HCT116 (cell line): ENCODE measurements around the gene AGPAT3. TPM values are rescaled to one million over a fixed set of nuclear protein-coding genes. Genes with fewer than 3 reads are reported as not detected.

ENCODE experiments used
- ATAC-seq: fragments of 200-7000 bp; cut with Tn5 transposase; 2 replicates; pipeline ENCODE4 v1.9.1; 2020; ENCODE audit warnings: mild to moderate bottlenecking, moderate library complexity
- BruUV-seq: library from RNA; stranded (reverse); fragments of 400-500 nt; replicated peaks from 2 replicates; lab custom pipeline; 2021; lab: Mats Ljungman, UMichigan
- CTCF ChIA-PET: fragments of 300-600 bp; sonication (Branson Sonifier 250); formaldehyde crosslinking; loops from one replicate; lab custom pipeline; 2021; ENCODE audit warnings: antibody characterized with exemption; lab: Charles Lee
- POLR2A ChIA-PET: fragments of 300-600, 350-600 bp; sonication (Branson Sonifier 250); formaldehyde crosslinking; loops from one replicate; lab custom pipeline; 2021; ENCODE audit warnings: antibody characterized with exemption; lab: Charles Lee
- RAD21 ChIA-PET, 2 experiments: fragments of 300-600 bp; sonication (Branson Sonifier 250); formaldehyde crosslinking; loops; one replicate each; lab custom pipeline; 2023; ENCODE audit warnings: low total read pairs in 2 of 2; ENCODE audit not compliant: uncharacterized antibody in 2 of 2, unreplicated experiment in 2 of 2, low non-redundant PET in 1 of 2; lab: Charles Lee
- DNase-seq: peaks from one replicate; pipeline ENCODE4 v3.0.0-alpha.2; 2010; ENCODE audit warnings: low read depth, low spot score
- H2AFZ ChIP-seq: fragments of 200-600 bp; shearing (Covaris generic), sonication (generic); 2 replicates; pipeline ENCODE4 v1.6.1; 2017; ENCODE audit warnings: low read depth, mixed run types, mixed read lengths, antibody characterized with exemption, low read length; ENCODE audit not compliant: poor library complexity, severe bottlenecking
- H3K27ac ChIP-seq: 2 replicates; pipeline ENCODE4 v1.5.1; 2012; ENCODE audit warnings: low read depth, low read length
- H3K27me3 ChIP-seq: fragments of 200-600 bp; sonication (generic); 2 replicates; pipeline ENCODE4 v1.6.1; 2016; ENCODE audit warnings: mixed run types, low read length, mixed read lengths; ENCODE audit not compliant: insufficient read depth
- H3K36me3 ChIP-seq, 2 experiments: fragments of 200-500 bp in 1 of 2; fragments of 200-600 bp in 1 of 2; sonication (Bioruptor generic) in 1 of 2; sonication (generic) in 1 of 2; 2 replicates each; pipeline versions ENCODE4 v1.5.1 to v1.6.1; 2014 to 2016; ENCODE audit warnings: low read length in 2 of 2, inconsistent platforms in 1 of 2, mixed read lengths in 1 of 2, mixed run types in 1 of 2; ENCODE audit not compliant: insufficient read depth in 2 of 2, control insufficient read depth in 1 of 2
- H3K4me1 ChIP-seq, 2 experiments: fragments of 200-600 bp in 1 of 2; sonication (generic) in 1 of 2; 2 replicates each; pipeline versions ENCODE4 v1.5.1 to v1.6.1; 2012 to 2017; ENCODE audit warnings: low read length in 2 of 2, inconsistent platforms in 1 of 2, mild to moderate bottlenecking in 1 of 2, mixed read lengths in 1 of 2, mixed run types in 1 of 2, moderate library complexity in 1 of 2; ENCODE audit not compliant: insufficient read depth in 2 of 2, control insufficient read depth in 1 of 2
- H3K4me2 ChIP-seq: fragments of 200-600 bp; sonication (generic); 2 replicates; pipeline ENCODE4 v1.6.1; 2017; ENCODE audit warnings: mixed run types, low read length, mixed read lengths
- H3K4me3 ChIP-seq, 2 experiments: fragments of 200-600 bp in 1 of 2; sonication (generic) in 1 of 2; replicated peaks in 1 of 2; 2 replicates each; pipeline ENCODE4 v1.5.1; 2011 to 2016; ENCODE audit warnings: low read length in 2 of 2, control low read depth in 1 of 2, low read depth in 1 of 2, mild to moderate bottlenecking in 1 of 2, mixed read lengths in 1 of 2, mixed run types in 1 of 2
- H3K79me2 ChIP-seq: fragments of 200-600 bp; sonication (generic); 2 replicates; pipeline ENCODE4 v1.6.1; 2017; ENCODE audit warnings: mild to moderate bottlenecking, mixed run types, low read length, moderate library complexity, mixed read lengths; ENCODE audit not compliant: insufficient read depth
- H3K9ac ChIP-seq: fragments of 200-600 bp; sonication (generic); 2 replicates; pipeline ENCODE4 v1.6.1; 2016; ENCODE audit warnings: low read length, mixed read lengths
- H3K9me2 ChIP-seq: fragments of 200-600 bp; sonication (generic), shearing (Covaris generic); 2 replicates; pipeline ENCODE4 v1.6.1; 2017; ENCODE audit warnings: mixed run types, mild to moderate bottlenecking, moderate library complexity; ENCODE audit not compliant: insufficient read depth
- H3K9me3 ChIP-seq, 2 experiments: fragments of 200-500 bp in 1 of 2; fragments of 200-600 bp in 1 of 2; sonication (Bioruptor generic) in 1 of 2; sonication (generic) in 1 of 2; 2 replicates each; pipeline ENCODE4 v1.6.1; 2014 to 2017; ENCODE audit warnings: low read length in 2 of 2, mixed read lengths in 2 of 2, inconsistent platforms in 1 of 2, low read depth in 1 of 2, mild to moderate bottlenecking in 1 of 2, mixed run types in 1 of 2, moderate library complexity in 1 of 2; ENCODE audit not compliant: control insufficient read depth in 1 of 2, insufficient read depth in 1 of 2
- H4K20me1 ChIP-seq: fragments of 200-600 bp; sonication (generic), shearing (Covaris generic); 2 replicates; pipeline ENCODE4 v1.6.1; 2017; ENCODE audit warnings: mixed run types, mild to moderate bottlenecking, moderate library complexity; ENCODE audit not compliant: insufficient read depth
- CEBPB ChIP-seq: IDR thresholded peaks from 2 replicates; pipeline ENCODE4 v1.6.1; 2012; ENCODE audit warnings: low read depth
- EGR1 ChIP-seq: IDR thresholded peaks from 2 replicates; pipeline ENCODE4 v1.6.1; 2012; ENCODE audit warnings: low read depth
- ELF1 ChIP-seq: IDR thresholded peaks from 2 replicates; pipeline ENCODE4 v1.6.1; 2012; ENCODE audit warnings: low read depth, borderline replicate concordance
- EZH2 ChIP-seq: fragments of 200-600 bp; sonication (generic); IDR thresholded peaks from 2 replicates; pipeline ENCODE4 v1.6.1; 2017; ENCODE audit warnings: antibody characterized with exemption, mixed run types
- EZH2phosphoT487 ChIP-seq: fragments of 200-600 bp; IDR thresholded peaks from 2 replicates; pipeline ENCODE4 v1.6.1; 2018; ENCODE audit warnings: antibody characterized with exemption, borderline replicate concordance
- FOSL1 ChIP-seq: IDR thresholded peaks from 2 replicates; pipeline ENCODE4 v1.6.1; 2012; ENCODE audit warnings: low read depth
- POLR2A ChIP-seq: IDR thresholded peaks from 2 replicates; pipeline ENCODE4 v1.7.0; 2011; ENCODE audit warnings: borderline replicate concordance; ENCODE audit not compliant: insufficient read depth, insufficient read length; ENCODE audit errors: extremely low read depth
- POLR2AphosphoS5 ChIP-seq: IDR thresholded peaks from 2 replicates; pipeline ENCODE4 v1.6.1; 2011; ENCODE audit warnings: mild to moderate bottlenecking, low read depth, low read length, moderate library complexity
- RAD21 ChIP-seq: IDR thresholded peaks from 2 replicates; pipeline ENCODE4 v1.6.1; 2012; ENCODE audit warnings: low read depth, mild to moderate bottlenecking
- SIN3A ChIP-seq: IDR thresholded peaks from 2 replicates; pipeline ENCODE4 v1.6.1; 2012; ENCODE audit warnings: low read depth
- SP1 ChIP-seq: IDR thresholded peaks from 2 replicates; pipeline ENCODE4 v1.6.1; 2012; ENCODE audit warnings: low read depth
- SRF ChIP-seq: IDR thresholded peaks from 2 replicates; pipeline ENCODE4 v1.6.1; 2012; ENCODE audit warnings: low read depth
- TCF7L2 ChIP-seq: IDR thresholded peaks from 2 replicates; pipeline ENCODE4 v1.7.0; 2011; ENCODE audit warnings: borderline replicate concordance, inconsistent platforms; ENCODE audit not compliant: insufficient read depth, insufficient read length; ENCODE audit errors: extremely low read depth
- YY1 ChIP-seq: IDR thresholded peaks from 2 replicates; pipeline ENCODE4 v1.6.1; 2011; ENCODE audit warnings: low read length, low read depth, moderate library complexity, mild to moderate bottlenecking; ENCODE audit not compliant: insufficient replicate concordance; ENCODE audit errors: extremely low read depth
- ZFX ChIP-seq: fragments of 450-650 bp; IDR thresholded peaks from 2 replicates; pipeline ENCODE4 v1.6.1; 2017
- ZNF274 ChIP-seq: fragments of 200-500 bp; sonication (Bioruptor generic); IDR thresholded peaks from 2 replicates; pipeline ENCODE4 v1.6.1; 2014; ENCODE audit warnings: mild to moderate bottlenecking, low read depth, low read length, inconsistent platforms
- intact Hi-C: fragments of 100-400 bp; cut with micrococcal nuclease; formaldehyde crosslinking; loops from 2 replicates; pipeline ENCODE4 v1.10.0; 2022
- total RNA-seq: library from RNA; stranded (reverse); gene quantifications from one replicate; pipeline ENCODE4 v1.2.1, GENCODE V29; 2021; ENCODE audit not compliant: unreplicated experiment
- TF ChIP-seq, protein P1 (sequence below): IDR thresholded peaks from 2 replicates; pipeline ENCODE4 v1.6.1; 2012
- TF ChIP-seq, protein P2 (sequence below), 3 experiments: fragments of 200-600 bp in 1 of 3; sonication (generic) in 1 of 3; IDR thresholded peaks in 2 of 3; conservative IDR thresholded peaks in 1 of 3; 2 replicates each; pipeline ENCODE4 v1.5.1; 2012 to 2017; ENCODE audit warnings: low read depth in 2 of 3, low read length in 2 of 3, antibody characterized with exemption in 1 of 3, borderline replicate concordance in 1 of 3, control low read depth in 1 of 3, mild to moderate bottlenecking in 1 of 3, mixed read lengths in 1 of 3, mixed run types in 1 of 3, moderate library complexity in 1 of 3; ENCODE audit not compliant: insufficient read depth in 1 of 3
- TF ChIP-seq, protein P3 (sequence below): IDR thresholded peaks from 2 replicates; pipeline ENCODE4 v1.6.1; 2012; ENCODE audit warnings: low read depth
- TF ChIP-seq, protein P4 (sequence below): IDR thresholded peaks from 2 replicates; pipeline ENCODE4 v1.6.1; 2012

The AGPAT3 gene
- total RNA-seq, 1 experiment from 2014 or later, result 54.1 TPM

DNA sequence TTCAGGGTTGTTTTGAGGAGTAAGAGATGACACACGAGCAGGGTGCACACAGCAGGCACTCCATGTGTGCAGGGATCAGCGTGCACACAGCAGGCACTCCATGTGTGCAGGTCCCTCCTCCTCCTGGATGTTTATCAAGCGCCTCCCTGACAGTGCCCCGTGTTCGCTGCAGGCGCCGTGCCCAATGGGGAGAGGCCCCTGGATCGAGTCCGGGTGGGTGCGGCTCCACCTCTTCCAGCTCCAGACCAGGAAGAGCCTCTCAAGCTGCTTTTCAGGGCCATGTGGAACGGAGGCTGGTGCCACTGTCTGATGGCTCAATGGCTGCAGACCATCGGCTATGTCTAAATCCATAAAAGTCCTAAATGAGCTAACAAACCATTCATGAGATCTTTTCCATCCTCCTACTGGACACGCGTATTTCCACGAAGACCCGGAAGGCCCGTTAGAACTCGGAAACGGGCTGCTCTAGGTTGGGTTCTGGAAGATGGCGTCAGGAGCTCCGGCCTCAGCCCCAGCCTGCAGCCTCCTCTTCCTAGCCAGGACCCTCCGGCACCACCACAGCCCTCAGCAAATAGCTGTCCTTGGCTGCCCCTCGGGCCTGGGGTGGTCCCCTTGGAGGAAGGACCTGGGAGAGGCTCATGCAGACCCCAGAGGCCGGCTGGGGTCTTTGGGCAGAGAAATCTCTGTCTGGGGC, 39.6 kb upstream of the AGPAT3 start:
- Histone ChIP-seq H3K9ac (no peak overlapping the region), H3K4me1 (peaks cover 0 to 24% of the 10 kb centered on the region in 2 experiments; a peak in 2 of 4 replicates), H3K27ac (no peak overlapping the region; the same call in 1 of the 2 replicates), H3K4me2 (no peak overlapping the region), H3K9me2 (no peaks in the 10 kb centered on the region), H3K9me3 (no peaks in the 10 kb centered on the region), H3K79me2 (no peaks in the 10 kb centered on the region), H3K27me3 (no peaks in the 10 kb centered on the region), H2AFZ (no peak overlapping the region), H3K36me3 (no peaks in the 10 kb centered on the region), H4K20me1 (no peaks in the 10 kb centered on the region), H3K4me3 (no peak overlapping the region)
- intact Hi-C loops, result no loop called here
- RAD21 ChIA-PET, result no interaction called here
- TF ChIP-seq ZNF274, result no peak
- no peak for TF ChIP-seq TCF7L2
- TF ChIP-seq, protein P1, sequence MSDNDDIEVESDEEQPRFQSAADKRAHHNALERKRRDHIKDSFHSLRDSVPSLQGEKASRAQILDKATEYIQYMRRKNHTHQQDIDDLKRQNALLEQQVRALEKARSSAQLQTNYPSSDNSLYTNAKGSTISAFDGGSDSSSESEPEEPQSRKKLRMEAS, result no peak
- TF ChIP-seq POLR2AphosphoS5, result no peak
- TF ChIP-seq EZH2phosphoT487, result no peak
- no peak for TF ChIP-seq POLR2A
- TF ChIP-seq FOSL1, result no peak
- no peak for TF ChIP-seq RAD21
- no peak for TF ChIP-seq ELF1
- TF ChIP-seq SIN3A, result no peak
- TF ChIP-seq, protein P2, sequence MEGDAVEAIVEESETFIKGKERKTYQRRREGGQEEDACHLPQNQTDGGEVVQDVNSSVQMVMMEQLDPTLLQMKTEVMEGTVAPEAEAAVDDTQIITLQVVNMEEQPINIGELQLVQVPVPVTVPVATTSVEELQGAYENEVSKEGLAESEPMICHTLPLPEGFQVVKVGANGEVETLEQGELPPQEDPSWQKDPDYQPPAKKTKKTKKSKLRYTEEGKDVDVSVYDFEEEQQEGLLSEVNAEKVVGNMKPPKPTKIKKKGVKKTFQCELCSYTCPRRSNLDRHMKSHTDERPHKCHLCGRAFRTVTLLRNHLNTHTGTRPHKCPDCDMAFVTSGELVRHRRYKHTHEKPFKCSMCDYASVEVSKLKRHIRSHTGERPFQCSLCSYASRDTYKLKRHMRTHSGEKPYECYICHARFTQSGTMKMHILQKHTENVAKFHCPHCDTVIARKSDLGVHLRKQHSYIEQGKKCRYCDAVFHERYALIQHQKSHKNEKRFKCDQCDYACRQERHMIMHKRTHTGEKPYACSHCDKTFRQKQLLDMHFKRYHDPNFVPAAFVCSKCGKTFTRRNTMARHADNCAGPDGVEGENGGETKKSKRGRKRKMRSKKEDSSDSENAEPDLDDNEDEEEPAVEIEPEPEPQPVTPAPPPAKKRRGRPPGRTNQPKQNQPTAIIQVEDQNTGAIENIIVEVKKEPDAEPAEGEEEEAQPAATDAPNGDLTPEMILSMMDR (IDR thresholded peaks at IDR 0.05 in 2 of 3, conservative IDR thresholded peaks at IDR 0.05 in 1 of 3; ENCODE audit: borderline replicate concordance in 1 of 3, insufficient read depth in 1 of 3, low read depth in 2 of 3, low read length in 2 of 3), result no peak
- no peak for TF ChIP-seq ZFX
- no peak for TF ChIP-seq EZH2
- TF ChIP-seq YY1, result no peak
- no peak for TF ChIP-seq SP1
- TF ChIP-seq, protein P3, sequence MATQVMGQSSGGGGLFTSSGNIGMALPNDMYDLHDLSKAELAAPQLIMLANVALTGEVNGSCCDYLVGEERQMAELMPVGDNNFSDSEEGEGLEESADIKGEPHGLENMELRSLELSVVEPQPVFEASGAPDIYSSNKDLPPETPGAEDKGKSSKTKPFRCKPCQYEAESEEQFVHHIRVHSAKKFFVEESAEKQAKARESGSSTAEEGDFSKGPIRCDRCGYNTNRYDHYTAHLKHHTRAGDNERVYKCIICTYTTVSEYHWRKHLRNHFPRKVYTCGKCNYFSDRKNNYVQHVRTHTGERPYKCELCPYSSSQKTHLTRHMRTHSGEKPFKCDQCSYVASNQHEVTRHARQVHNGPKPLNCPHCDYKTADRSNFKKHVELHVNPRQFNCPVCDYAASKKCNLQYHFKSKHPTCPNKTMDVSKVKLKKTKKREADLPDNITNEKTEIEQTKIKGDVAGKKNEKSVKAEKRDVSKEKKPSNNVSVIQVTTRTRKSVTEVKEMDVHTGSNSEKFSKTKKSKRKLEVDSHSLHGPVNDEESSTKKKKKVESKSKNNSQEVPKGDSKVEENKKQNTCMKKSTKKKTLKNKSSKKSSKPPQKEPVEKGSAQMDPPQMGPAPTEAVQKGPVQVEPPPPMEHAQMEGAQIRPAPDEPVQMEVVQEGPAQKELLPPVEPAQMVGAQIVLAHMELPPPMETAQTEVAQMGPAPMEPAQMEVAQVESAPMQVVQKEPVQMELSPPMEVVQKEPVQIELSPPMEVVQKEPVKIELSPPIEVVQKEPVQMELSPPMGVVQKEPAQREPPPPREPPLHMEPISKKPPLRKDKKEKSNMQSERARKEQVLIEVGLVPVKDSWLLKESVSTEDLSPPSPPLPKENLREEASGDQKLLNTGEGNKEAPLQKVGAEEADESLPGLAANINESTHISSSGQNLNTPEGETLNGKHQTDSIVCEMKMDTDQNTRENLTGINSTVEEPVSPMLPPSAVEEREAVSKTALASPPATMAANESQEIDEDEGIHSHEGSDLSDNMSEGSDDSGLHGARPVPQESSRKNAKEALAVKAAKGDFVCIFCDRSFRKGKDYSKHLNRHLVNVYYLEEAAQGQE, result no peak
- TF ChIP-seq, protein P4, sequence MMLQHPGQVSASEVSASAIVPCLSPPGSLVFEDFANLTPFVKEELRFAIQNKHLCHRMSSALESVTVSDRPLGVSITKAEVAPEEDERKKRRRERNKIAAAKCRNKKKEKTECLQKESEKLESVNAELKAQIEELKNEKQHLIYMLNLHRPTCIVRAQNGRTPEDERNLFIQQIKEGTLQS, result no peak
- no peak for TF ChIP-seq EGR1
- TF ChIP-seq SRF, result no peak
- TF ChIP-seq CEBPB, result no peak
- no peak for DNase-seq
- BruUV-seq, result no TSS peak
- ATAC-seq, result no peak
- POLR2A ChIA-PET, result no interaction called here
- CTCF ChIA-PET, result no interaction called here
